ENCODE data around the gene TFF3.

GRCh38 chr21:42309753-42310213, 5.4 kb downstream of the TFF3 start:
- TF ChIP-seq ZNF274 (IDR thresholded peaks at IDR 0.05; ENCODE audit: low read depth, low read length) (no peak), SUZ12 (IDR thresholded peaks at IDR 0.05; ENCODE audit: extremely low read depth, insufficient read depth, insufficient read length) (no peak), YY1 (IDR thresholded peaks at IDR 0.05; ENCODE audit: insufficient read depth, insufficient read length) (no peak)

All from NT2/D1 (cell line).